TTC549 (cell line): ENCODE data around the gene GATA6.
"Not testable (repeated sequence)": the region's sequence is repeated elsewhere in the genome, so short reads cannot be mapped to it uniquely, and the experiment has no call there.

Source experiments
- FAIRE-seq: peaks from 2 replicates; lab custom pipeline; 2012; peaks lifted over from hg19 to GRCh38; lab: Jason Lieb, UNC

GATA6 gene

DNA sequence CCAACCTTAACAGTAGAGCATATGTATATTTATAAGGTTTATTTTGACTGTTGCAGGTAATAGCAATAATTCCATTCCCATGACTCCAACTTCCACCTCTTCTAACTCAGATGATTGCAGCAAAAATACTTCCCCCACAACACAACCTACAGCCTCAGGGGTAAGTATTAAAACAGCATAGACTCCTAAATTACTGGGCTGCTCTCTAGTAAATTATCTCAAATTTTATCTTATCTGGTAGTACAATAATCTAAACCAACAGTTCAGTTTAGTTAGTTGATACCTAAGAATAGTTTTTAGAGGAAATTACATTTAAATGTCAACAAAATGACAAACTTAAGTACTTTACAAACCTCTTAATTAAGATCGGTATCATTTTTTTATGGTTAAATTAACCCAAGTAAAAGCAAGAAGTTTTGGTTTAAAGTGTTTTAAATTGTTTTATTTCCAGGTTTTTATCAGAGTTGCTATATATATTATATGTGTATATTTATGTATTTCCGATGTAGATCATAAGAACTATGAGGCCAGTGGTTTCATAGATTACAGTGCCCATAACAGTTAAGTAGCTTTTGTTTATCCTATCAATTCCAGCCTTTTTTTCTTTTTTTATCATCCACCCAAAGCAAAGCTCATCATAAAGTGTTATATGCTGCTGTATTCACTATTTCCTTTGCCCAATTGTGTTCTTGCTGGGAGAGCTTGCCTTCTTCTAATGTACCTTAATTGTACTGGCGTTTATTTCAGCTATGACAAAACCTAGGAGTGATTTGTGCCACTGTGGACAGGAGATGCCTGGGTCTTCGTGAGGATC is 13.7 kb downstream of the GATA6 start:
- no peak for FAIRE-seq

DNA sequence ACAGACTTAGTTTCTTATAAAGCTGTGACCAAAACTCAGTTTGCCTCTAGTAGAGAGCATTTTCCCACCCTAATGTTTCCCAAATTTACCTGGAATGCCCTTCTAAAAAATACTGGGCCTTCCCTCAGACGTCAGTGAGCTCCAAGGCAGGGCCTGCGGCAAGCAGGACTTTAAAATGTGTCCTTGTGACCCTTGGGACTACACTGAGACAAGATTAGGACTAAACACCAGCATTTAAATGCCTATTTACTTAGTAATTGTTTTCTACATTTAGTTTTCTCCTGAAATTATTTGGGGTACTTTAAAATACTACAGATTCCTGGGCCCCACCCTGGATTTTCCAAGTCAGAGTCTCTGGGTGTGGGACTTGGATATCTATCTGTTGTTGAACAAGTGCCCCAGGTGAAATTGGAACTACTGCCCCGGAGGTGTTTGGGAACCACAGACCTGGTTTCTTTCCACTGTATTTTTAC is 14.3 kb downstream of the GATA6 start:
- FAIRE-seq, result no peak

DNA sequence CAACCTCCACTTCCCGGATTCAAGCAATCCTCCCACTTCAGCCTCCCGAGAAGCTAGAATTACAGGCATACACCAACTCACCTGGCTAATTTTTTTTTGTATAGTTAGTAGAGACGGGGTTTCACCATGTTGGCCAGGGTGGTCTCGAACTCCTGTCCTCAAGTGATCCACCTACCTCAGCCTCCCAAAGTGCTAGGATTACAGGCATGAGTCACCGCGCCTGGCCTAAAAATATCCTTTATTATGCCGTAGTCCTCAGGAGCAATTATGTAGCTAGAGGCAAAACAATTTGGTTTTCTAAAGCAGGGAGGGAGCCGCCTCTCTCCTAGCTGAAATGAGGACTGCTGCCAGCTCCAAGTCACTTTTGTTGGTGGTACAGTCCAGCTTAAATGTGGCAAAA is 15.2 kb downstream of the GATA6 start:
- FAIRE-seq, result not testable (repeated sequence)

GRCh38 chr18:22185273-22185672 is 15.9 kb downstream of the GATA6 start:
- no peak for FAIRE-seq

DNA sequence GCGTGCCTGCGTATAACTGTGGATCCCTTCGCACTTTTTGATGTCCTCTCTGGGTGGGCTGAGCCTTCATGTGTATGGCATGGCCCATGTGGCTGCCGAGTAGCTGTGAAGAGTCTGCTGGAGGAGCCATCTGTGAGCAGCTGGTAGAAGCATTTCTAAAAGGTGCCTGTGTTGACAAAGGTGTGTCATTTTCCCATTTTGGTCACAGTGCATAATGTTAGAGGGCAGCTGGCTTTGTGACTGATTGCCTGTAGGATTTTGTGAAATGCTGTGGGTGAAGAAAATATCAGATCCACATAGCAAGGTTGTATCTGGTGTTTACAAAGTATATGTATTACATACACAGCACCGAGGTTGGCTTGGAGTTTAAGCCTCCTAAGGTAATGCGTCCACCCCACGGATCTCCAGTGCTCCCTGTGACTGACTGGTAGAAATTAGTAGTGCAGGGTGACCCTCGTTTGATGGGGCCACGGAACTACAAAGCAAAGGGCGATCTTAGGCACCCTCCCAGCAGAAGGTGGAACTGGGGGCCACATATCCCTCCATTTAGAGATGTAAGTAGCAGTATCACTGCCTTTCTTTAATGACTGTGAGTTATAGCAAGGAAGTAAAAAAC is 16.5 kb downstream of the GATA6 start:
- no peak for FAIRE-seq

DNA sequence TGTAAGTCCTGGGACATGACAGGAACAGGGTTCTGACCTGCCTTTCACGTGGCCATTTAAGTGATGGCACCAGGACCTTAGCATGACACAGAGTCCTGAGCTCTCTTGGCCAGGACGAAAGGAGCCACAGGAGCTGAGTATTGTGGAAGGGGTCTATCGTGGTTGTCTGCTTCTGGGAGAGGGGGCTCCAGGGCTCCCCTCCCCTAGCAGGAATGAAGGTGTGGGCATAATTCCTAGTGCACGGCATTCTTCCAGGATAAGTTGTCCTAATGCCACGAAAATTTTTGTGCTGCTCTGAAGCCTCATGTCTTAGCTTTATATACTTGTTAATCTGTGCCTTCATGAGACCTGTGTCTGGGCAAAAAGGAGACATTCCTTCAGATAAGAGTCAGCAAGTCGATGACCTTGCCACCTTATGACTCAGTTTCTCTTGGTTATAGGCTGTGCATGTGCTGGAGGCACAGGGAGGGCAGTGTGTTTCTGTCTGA is 17.1 kb downstream of the GATA6 start:
- FAIRE-seq, result no peak

- FAIRE-seq, result no peak
These were observed 19.3 kb downstream of the GATA6 start for GRCh38 chr18:22188559-22189267.

DNA sequence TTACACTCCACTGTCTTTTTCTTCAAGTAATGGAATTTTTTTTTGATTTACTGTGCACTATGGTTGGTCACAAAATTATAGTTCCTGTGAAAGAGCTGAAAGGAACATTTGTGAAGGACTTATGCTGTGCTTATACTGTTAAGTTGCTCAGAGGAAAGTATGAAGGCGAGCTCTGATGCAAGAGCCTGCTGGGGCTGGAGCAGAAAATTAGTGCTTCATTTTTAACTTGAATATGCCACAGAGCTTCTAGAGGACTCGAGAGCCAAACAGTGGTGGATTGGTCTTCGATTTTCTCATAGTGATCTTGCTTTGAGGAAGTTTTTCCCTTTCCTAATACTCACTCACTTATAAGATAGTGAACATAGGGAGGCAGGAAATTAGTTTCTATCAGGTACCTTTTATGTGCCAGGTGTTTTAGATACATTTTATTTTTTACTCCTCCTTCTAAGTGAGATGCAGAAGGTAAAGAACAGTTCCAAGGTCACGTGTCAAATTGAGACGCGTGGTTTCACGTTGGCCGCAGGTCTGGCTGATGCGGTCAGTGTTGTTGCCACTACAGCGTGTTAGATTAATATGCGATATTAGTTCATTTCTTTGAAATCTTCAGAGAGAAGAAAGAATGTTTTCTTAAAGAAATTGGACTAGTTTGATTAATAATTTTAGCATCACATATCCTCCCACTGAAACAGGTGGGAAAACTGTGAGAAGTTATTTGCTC is 20.2 kb downstream of the GATA6 start:
- FAIRE-seq, result no peak

GRCh38 chr18:22191346-22191695 is 21.9 kb downstream of the GATA6 start:
- no peak for FAIRE-seq

GRCh38 chr18:22191923-22192322 is 22.5 kb downstream of the GATA6 start:
- no peak for FAIRE-seq

GRCh38 chr18:22193466-22193865 is 24.1 kb downstream of the GATA6 start:
- FAIRE-seq, result no peak

- no peak for FAIRE-seq
These were observed 24.8 kb downstream of the GATA6 start for GRCh38 chr18:22194151-22194598.

GRCh38 chr18:22195052-22195451 is 25.7 kb downstream of the GATA6 start:
- no peak for FAIRE-seq

DNA sequence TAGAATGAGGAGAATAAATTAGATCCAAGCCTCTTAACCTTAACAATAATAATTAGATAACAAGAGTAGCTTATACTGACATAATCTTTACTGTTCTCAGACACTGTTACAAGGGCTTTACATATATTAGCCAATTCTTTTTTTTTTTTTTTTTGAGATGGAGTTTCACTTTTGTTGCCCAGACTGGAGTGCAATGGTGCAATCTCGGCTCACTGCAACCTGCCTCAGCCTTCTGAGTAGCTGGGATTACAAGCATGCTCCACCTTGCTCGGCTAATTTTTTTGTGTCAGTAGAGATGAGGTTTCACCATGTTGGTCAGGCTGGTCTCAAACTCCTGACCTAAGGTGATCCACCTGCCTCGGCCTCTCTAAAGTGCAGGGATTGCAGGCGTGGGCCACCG is 27.6 kb downstream of the GATA6 start:
- not testable (repeated sequence) for FAIRE-seq

- FAIRE-seq, result no peak
These were observed 28.3 kb downstream of the GATA6 start for GRCh38 chr18:22197668-22198067.

GRCh38 chr18:22198163-22198562 is 28.8 kb downstream of the GATA6 start:
- no peak for FAIRE-seq

DNA sequence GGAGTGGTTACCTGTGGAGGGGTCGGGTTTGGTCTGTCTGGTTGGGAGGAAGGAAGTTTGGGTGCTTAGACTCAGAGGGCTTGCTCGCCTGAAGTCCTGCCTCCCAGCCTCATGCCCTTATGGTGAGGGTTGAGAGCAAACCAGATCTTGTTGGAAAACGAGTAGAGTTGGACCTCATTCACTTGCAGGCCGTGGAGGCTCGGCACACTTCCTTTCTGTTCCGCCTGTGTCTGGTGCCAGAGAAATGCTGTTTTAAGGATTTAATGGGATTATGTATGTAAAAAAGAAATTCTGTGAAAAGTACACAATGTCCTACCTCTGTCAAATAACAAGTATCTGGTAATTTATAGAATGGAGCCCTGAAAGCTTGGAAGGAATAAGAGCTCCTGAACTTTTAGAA is 29.6 kb downstream of the GATA6 start:
- FAIRE-seq, result no peak

- FAIRE-seq, result no peak
These were observed 31.3 kb downstream of the GATA6 start for GRCh38 chr18:22200611-22201225.

GRCh38 chr18:22203035-22203434 is 33.6 kb downstream of the GATA6 start:
- FAIRE-seq, result no peak

GRCh38 chr18:22203536-22204213 is 34.3 kb downstream of the GATA6 start:
- FAIRE-seq, result no peak

DNA sequence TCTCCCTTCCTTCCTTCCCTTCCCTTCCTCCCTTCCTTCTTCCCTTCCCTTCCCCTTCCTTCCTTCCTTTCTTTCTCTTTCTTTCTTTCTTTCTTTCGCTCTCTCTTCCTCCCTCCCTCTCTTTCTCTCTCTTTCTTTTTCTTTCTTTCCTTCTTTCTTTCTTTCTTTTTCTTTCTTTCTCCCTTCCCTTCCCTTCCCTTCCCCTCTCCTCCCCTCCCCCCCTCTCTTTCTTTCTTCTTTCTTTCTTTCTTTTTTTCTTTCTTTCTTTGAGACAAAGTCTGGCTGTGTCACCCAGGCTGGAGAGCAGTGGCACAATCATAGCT is 34.8 kb downstream of the GATA6 start:
- FAIRE-seq, result no peak

DNA sequence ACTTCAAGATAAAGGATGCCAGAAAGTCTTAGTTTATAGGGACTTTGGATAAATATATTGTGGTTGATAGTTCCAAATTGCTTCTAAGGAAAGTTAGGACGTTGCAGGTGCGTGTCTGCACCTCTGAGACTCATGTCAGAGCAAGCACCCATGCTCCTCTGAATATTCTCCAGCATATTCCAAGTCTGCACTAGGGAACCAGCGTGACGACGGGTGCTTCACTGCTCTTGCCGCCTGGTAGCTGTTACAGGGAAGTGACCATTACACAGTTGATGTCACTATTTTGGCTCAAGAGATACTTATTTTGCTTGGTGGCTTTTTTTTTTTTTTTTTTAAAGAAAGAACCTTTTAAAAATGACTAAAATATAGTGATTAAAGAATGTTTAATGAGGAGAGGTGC is 35.6 kb downstream of the GATA6 start:
- no peak for FAIRE-seq
